Glutamatergic neuron (in vitro differentiated cells): ENCODE results near the gene SLC23A2. TPM values are rescaled to one million over a fixed set of nuclear protein-coding genes. Genes with fewer than 3 reads are reported as not detected.

ENCODE experiments used
- DNase-seq: peaks from one replicate; pipeline ENCODE4 v3.0.0; 2022
- H3K27ac Mint-ChIP-seq: one replicate; pipeline ENCODE4 v1.8.0; 2020; ENCODE audit warnings: mild to moderate bottlenecking, mixed read lengths, inconsistent platforms; ENCODE audit not compliant: unreplicated experiment
- H3K27me3 Mint-ChIP-seq: one replicate; pipeline ENCODE4 v1.8.0; 2020; ENCODE audit warnings: mild to moderate bottlenecking, moderate library complexity, mixed read lengths, inconsistent platforms; ENCODE audit not compliant: unreplicated experiment
- H3K36me3 Mint-ChIP-seq: one replicate; pipeline ENCODE4 v1.8.0; 2020; ENCODE audit warnings: mild to moderate bottlenecking, mixed read lengths, inconsistent platforms; ENCODE audit not compliant: unreplicated experiment
- H3K4me1 Mint-ChIP-seq: one replicate; pipeline ENCODE4 v1.8.0; 2020; ENCODE audit warnings: mild to moderate bottlenecking, low read depth, mixed read lengths, inconsistent platforms; ENCODE audit not compliant: unreplicated experiment
- H3K4me3 Mint-ChIP-seq: one replicate; pipeline ENCODE4 v1.8.0; 2020; ENCODE audit warnings: mild to moderate bottlenecking, mixed read lengths, inconsistent platforms; ENCODE audit not compliant: unreplicated experiment
- H3K9me3 Mint-ChIP-seq: one replicate; pipeline ENCODE4 v1.8.0; 2020; ENCODE audit warnings: mild to moderate bottlenecking, moderate library complexity, mixed read lengths, inconsistent platforms; ENCODE audit not compliant: unreplicated experiment
- total RNA-seq: library from RNA; stranded (reverse); fragmentation: NEBNext Ultra II Directional; extraction: Animal tissue kit (Norgen Biotek cat#: 25700); gene quantifications from one replicate; pipeline ENCODE4 v1.2.1, GENCODE V29; 2021; ENCODE audit not compliant: unreplicated experiment
- TF ChIP-seq, protein P1 (sequence below): fragments of 200-600 bp; sonication (generic); IDR thresholded peaks from one replicate; pipeline ENCODE4 v1.5.0; 2021; ENCODE audit not compliant: partially characterized antibody, unreplicated experiment

The SLC23A2 gene
- total RNA-seq, 1 donor from 2014 or later: 20.4 TPM

DNA sequence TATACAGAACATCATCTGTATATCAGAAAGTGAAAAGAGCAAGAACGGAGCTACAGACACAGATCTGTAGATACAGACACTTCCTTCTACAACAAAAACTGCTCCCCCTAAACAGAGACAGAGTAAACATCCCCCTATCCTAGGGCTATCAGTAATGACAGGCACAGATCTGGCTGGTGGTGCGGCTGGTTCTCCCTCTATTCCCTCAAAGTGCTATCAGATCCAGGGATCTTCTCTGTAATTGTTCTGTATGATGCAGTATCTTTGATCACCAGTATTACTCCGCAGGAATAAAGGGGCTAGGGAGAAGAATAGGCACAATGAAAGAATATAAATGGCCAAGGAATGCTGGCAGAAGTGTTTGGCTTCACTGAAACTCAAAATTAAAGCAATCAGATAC is 80.7 kb downstream of the SLC23A2 start:
- Mint-ChIP-seq H3K27ac (no peak overlapping the region), H3K4me1 (peaks cover 19% of the 10 kb centered on the region), H3K27me3 (no peaks in the 10 kb centered on the region), H3K36me3 (no peaks in the 10 kb centered on the region), H3K9me3 (no peaks in the 10 kb centered on the region), H3K4me3 (no peak overlapping the region)
- DNase-seq: no peak
- TF ChIP-seq, protein P1, sequence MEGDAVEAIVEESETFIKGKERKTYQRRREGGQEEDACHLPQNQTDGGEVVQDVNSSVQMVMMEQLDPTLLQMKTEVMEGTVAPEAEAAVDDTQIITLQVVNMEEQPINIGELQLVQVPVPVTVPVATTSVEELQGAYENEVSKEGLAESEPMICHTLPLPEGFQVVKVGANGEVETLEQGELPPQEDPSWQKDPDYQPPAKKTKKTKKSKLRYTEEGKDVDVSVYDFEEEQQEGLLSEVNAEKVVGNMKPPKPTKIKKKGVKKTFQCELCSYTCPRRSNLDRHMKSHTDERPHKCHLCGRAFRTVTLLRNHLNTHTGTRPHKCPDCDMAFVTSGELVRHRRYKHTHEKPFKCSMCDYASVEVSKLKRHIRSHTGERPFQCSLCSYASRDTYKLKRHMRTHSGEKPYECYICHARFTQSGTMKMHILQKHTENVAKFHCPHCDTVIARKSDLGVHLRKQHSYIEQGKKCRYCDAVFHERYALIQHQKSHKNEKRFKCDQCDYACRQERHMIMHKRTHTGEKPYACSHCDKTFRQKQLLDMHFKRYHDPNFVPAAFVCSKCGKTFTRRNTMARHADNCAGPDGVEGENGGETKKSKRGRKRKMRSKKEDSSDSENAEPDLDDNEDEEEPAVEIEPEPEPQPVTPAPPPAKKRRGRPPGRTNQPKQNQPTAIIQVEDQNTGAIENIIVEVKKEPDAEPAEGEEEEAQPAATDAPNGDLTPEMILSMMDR: no peak

DNA sequence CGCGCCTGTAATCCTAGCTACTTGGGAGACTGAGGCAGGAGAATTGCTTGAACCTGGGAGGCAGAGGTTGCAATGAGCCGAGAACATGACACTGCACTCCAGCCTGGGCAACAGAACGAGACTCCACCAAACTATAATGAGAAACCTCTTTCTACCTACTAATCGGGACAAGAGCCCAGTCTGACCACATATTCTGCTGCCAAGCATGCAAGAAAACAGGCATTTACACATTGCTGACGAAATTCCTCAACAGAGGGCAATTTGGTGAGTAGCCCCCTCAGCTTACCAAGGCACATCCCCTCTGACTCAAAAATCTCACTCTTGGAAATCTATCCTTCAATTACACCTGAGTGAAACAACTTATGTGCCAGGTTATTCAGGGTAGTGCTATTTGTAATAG is 81.2 kb downstream of the SLC23A2 start:
- H3K27me3 Mint-ChIP-seq: no peaks in the 10 kb centered on the region
- no peaks in the 10 kb centered on the region for H3K9me3 Mint-ChIP-seq
- H3K27ac Mint-ChIP-seq: no peak overlapping the region
- H3K4me1 Mint-ChIP-seq: peaks cover 14% of the 10 kb centered on the region
- TF ChIP-seq, protein P1: no peak
- no peak overlapping the region for H3K4me3 Mint-ChIP-seq
- DNase-seq: no peak
- no peaks in the 10 kb centered on the region for H3K36me3 Mint-ChIP-seq

DNA sequence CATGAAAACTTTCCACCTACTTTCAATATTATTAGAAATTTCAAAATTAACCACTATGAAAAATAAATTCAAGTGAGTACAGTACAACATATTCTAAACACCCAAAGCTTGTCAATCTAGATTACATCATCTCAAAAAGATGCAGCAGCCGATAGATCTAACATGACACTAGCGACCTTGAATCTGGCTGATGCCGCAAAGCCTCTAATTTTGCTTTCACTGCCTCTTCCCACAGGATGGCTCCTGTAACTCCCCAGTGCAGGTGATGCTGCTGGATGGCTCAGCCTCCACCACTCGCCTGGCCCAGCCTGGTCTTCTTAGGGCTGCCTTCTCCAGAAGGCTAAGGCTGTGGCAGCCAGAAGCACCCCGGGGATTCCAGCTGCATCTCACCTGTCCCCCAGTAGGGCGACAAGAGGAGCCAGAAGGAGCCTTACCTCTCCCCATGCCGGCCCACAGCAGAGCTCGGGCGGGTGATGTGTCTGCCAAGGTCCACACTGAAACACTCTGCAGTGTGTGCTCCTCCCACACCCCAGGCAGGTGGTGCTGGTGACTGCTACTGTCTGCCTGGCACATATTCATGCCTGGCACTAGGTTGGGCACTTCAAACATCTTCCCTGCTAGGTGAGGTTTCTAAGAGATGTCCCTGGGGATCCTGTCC is 82.1 kb downstream of the SLC23A2 start:
- Mint-ChIP-seq H3K27me3 (no peaks in the 10 kb centered on the region), H3K4me1 (peaks cover 14% of the 10 kb centered on the region), H3K4me3 (no peak overlapping the region), H3K27ac (no peak overlapping the region), H3K9me3 (no peaks in the 10 kb centered on the region), H3K36me3 (no peaks in the 10 kb centered on the region)
- DNase-seq: no peak
- TF ChIP-seq, protein P1: no peak

DNA sequence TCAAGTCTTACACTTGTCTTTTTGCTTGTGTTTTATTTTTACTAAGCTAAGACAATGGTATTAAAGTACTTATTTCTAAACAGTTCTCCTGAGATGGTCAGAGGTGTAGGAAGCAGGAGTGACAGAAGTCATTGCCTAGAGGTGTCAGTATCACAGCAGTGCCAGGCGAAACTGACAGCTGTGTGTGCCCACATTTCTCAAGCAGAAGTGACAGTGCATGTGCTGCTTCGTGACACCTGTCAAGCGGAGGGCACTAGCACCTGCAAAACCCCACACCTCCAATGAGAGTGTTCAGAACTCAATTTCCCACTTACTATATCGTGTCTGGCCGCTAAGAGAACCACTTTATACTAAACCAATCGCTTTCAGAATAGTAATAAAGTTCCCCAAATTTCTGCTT is 82.8 kb downstream of the SLC23A2 start:
- H3K9me3 Mint-ChIP-seq: no peaks in the 10 kb centered on the region
- no peak overlapping the region for H3K4me3 Mint-ChIP-seq
- H3K27me3 Mint-ChIP-seq: no peaks in the 10 kb centered on the region
- DNase-seq: no peak
- no peaks in the 10 kb centered on the region for H3K36me3 Mint-ChIP-seq
- TF ChIP-seq, protein P1: no peak
- H3K27ac Mint-ChIP-seq: no peak overlapping the region
- H3K4me1 Mint-ChIP-seq: peaks cover 14% of the 10 kb centered on the region

DNA sequence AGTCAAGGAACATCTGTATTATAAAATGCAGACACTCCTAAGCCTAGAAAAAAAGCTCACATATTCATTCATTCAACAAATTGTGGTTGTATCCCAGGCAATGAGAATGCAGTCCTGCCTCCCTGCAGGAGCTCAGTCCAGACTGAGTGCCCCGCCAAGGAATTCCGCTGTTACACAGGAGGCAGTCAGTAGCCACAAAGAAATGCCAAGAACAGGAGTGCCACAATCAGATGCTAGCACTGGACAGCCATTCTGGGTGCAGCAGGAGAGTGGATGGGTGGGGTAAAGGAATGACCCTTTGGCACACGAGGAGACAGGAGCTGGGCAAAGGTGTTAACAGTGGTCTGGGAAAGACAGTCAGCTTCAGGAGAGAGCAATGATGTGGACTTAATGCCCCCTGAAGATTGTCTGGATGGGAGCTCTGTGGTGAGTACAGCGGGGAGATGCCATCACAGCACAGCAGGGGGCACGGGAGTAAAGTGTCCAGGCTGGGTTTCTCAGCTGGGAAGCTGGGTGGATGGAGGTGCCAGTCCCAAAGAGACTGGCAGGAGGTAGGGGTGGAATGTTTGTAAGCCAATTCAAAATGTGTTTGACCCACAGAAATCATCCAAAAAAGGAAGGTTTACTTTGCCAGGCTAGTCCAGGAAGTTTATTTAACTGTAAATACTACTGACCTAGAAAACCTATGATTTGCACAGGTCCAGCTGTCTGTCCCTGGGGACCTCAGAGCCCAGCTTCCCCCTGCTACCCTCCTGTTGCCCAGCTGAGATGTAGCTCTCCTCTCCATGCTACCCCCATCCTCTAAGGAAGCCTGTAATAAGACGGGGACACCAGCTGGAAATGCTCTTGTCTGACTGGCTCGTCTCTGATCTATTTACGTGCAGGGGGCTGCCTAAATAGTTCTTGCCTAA is 84.1 kb downstream of the SLC23A2 start:
- Mint-ChIP-seq H3K9me3 (no peaks in the 10 kb centered on the region), H3K4me1 (peaks cover 14% of the 10 kb centered on the region), H3K27ac (no peak overlapping the region), H3K27me3 (no peaks in the 10 kb centered on the region), H3K36me3 (no peaks in the 10 kb centered on the region), H3K4me3 (no peak overlapping the region)
- TF ChIP-seq, protein P1: no peak
- no peak for DNase-seq
